ENCODE data around the gene ZNF217.

GRCh38 chr20:53635221-53635620 lies 41.6 kb upstream of the ZNF217 start:
- TF ChIP-seq, protein P1, sequence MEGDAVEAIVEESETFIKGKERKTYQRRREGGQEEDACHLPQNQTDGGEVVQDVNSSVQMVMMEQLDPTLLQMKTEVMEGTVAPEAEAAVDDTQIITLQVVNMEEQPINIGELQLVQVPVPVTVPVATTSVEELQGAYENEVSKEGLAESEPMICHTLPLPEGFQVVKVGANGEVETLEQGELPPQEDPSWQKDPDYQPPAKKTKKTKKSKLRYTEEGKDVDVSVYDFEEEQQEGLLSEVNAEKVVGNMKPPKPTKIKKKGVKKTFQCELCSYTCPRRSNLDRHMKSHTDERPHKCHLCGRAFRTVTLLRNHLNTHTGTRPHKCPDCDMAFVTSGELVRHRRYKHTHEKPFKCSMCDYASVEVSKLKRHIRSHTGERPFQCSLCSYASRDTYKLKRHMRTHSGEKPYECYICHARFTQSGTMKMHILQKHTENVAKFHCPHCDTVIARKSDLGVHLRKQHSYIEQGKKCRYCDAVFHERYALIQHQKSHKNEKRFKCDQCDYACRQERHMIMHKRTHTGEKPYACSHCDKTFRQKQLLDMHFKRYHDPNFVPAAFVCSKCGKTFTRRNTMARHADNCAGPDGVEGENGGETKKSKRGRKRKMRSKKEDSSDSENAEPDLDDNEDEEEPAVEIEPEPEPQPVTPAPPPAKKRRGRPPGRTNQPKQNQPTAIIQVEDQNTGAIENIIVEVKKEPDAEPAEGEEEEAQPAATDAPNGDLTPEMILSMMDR (IDR thresholded peaks at IDR 0.05 in 2 of 3, conservative IDR thresholded peaks at IDR 0.05 in 1 of 3; ENCODE audit: control insufficient read depth in 2 of 3, extremely low read depth in 1 of 3, insufficient read depth in 1 of 3, low read depth in 3 of 3, low read length in 3 of 3) = no peak
- TF ChIP-seq, protein P2, sequence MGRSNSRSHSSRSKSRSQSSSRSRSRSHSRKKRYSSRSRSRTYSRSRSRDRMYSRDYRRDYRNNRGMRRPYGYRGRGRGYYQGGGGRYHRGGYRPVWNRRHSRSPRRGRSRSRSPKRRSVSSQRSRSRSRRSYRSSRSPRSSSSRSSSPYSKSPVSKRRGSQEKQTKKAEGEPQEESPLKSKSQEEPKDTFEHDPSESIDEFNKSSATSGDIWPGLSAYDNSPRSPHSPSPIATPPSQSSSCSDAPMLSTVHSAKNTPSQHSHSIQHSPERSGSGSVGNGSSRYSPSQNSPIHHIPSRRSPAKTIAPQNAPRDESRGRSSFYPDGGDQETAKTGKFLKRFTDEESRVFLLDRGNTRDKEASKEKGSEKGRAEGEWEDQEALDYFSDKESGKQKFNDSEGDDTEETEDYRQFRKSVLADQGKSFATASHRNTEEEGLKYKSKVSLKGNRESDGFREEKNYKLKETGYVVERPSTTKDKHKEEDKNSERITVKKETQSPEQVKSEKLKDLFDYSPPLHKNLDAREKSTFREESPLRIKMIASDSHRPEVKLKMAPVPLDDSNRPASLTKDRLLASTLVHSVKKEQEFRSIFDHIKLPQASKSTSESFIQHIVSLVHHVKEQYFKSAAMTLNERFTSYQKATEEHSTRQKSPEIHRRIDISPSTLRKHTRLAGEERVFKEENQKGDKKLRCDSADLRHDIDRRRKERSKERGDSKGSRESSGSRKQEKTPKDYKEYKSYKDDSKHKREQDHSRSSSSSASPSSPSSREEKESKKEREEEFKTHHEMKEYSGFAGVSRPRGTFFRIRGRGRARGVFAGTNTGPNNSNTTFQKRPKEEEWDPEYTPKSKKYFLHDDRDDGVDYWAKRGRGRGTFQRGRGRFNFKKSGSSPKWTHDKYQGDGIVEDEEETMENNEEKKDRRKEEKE (IDR thresholded peaks at IDR 0.05) = no peak
- TF ChIP-seq SPI1 (IDR thresholded peaks at IDR 0.05; ENCODE audit: borderline replicate concordance, insufficient read depth, low read depth, low read length) (no peak), TCF7 (IDR thresholded peaks at IDR 0.05; ENCODE audit: borderline replicate concordance) (no peak), JUNB (IDR thresholded peaks at IDR 0.05) (no peak), EP300 (IDR thresholded peaks at IDR 0.05; ENCODE audit: borderline replicate concordance in 1 of 2, control insufficient read depth in 1 of 2, low read depth in 2 of 2, low read length in 2 of 2) (no peak), POLR2A (IDR thresholded peaks at IDR 0.05; ENCODE audit: low read depth, low read length) (no peak), NR2C2 (IDR thresholded peaks at IDR 0.05; ENCODE audit: borderline replicate concordance, control insufficient read depth, insufficient read length, low read depth) (no peak), NRF1 (conservative IDR thresholded peaks at IDR 0.05; ENCODE audit: low read depth, low read length) (no peak)

Data from GM12878 (cell line).